NOMO-1 (cell line): ENCODE measurements around the gene ACSF3.

Experiments used
- DNase-seq, 2 experiments: peaks; one replicate each; lab custom pipeline; 2025; ENCODE audit not compliant: unreplicated experiment in 2 of 2; lab: John Stamatoyannopoulos, UW

The ACSF3 gene

DNA sequence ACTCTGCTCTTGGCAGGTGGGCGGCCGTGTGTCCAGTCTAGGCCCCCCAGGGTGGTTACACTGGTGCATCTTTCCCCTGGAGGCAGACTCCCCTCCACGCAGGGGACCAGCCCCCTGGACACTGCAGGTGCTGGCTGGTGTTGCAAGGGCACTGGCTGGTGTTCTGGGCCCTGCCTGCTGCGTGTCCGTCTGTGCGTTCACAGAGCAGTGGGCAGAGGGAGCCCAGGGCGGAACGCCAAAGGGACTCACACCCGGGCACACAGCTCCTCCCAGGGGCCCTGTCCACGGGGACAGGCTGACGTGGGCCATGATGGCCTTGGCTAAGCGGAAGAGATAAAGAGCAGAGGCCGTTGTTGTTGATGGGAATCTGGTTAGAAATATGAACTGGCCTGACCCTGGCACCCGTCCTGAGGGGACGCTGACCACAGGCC lies 27.3 kb downstream of the ACSF3 start:
- no peak for DNase-seq

DNA sequence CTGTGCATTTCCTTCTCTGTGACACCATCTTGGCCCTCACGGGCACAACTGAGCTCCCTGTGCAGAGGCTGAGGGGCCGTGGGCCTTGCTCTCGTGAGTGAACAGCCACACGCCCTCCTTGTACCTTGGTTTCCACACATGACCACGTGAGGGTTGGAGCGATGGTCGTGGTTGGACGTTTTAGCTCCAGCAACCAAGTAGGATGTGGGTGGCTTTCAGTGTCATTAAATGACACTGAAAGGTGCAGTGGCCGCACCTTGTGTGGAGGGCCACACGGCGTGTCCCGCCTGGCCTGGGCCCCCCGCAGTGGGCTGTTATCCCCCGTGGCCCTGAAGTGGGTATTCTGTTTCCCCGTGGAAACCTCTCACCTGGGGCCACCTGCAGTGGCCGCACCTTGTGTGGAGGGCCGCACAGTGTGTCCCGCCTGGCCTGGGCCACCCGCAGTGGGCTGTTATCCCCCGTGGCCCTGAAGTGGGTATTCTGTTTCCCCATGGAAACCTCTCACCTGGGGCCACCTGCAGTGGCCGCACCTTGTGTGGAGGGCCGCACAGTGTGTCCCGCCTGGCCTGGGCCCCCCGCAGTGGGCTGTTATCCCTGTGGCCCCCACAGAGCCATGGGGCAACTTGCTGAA lies 28.2 kb downstream of the ACSF3 start:
- DNase-seq, result no peak

DNA sequence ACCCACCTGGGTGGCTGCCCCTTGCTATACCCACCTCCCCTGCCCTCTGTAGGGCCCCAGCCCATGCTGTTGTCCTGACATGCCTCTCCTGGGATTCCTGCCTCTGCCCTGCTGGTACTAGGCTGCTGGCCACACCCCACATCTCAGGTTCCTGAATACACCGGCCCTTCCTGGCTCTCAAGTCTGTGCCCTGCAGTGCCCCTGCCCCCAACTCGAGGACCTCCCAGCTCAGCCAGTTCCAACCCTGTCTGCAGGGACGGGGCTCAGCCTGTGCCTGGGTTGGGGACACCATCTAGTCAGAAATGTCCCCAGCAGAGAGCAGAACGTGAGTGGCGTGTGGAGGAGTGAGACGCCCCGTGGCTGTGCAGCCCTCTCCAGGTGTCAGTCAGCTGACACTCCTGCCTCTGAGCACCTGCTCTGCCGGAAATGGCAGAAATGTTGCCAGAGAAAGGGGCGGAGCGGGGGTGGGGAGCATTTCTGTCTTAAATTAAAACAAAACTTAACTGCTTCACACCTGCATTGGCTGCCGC lies 28.7 kb downstream of the ACSF3 start:
- no peak for DNase-seq

DNA sequence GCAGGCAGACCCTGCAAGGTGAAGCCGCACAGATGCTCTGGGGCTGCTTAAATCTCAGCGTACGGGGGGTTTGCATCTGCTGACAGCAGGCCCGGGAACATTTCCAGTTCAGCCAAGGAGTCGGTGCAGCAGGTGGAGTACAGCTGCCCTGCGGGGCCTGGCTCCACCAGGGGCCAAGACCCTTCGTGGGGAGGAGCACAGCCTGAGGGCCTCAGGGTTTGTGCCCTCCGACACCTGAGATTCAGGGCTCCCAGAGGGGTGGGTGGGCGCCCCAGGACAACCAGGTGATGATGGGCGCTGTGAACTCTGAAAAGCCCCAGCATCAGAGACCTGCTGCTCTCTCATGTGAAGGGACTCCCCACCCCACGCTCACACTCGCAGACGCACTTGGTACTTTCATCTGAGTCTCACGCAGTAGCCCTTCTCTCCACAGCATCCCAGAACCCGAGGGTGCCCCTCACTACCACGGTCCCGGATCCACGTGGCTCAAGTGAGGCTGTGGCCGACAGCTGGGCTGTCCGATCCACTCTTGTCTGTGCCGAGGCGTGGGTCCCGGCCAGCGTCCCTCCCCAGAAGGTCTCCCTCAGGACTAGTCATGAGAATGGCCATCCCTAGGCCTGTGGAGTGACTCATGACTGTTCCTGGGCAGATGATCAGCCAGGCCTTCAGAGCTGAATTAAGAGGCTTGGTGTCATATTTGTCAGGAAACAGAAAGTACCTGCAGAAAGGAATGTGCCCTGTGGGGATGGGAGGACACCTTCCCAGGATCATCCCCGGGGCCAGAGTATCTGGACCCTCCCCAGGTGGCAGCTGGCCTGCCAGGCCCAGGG lies 29.6 kb downstream of the ACSF3 start:
- no peak for DNase-seq

DNA sequence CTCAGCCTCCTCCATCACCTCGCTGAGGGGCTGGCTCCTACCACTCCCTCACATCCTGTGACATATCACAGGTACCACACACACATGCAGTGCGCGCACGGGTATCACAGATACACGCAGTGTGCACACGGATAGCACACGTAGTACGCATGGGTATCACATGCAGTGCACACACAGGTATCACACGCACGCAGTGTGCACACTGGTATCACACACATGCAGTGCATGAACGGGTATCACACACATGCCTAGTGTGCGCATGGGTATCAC lies 30.1 kb downstream of the ACSF3 start:
- DNase-seq, result no peak

GRCh38 chr16:89129378-89129777 lies 35.7 kb downstream of the ACSF3 start:
- no peak for DNase-seq

- DNase-seq, result no peak
Measured at GRCh38 chr16:89130448-89130847, 36.8 kb downstream of the ACSF3 start.

GRCh38 chr16:89131783-89132182 lies 38.1 kb downstream of the ACSF3 start:
- no peak for DNase-seq

DNA sequence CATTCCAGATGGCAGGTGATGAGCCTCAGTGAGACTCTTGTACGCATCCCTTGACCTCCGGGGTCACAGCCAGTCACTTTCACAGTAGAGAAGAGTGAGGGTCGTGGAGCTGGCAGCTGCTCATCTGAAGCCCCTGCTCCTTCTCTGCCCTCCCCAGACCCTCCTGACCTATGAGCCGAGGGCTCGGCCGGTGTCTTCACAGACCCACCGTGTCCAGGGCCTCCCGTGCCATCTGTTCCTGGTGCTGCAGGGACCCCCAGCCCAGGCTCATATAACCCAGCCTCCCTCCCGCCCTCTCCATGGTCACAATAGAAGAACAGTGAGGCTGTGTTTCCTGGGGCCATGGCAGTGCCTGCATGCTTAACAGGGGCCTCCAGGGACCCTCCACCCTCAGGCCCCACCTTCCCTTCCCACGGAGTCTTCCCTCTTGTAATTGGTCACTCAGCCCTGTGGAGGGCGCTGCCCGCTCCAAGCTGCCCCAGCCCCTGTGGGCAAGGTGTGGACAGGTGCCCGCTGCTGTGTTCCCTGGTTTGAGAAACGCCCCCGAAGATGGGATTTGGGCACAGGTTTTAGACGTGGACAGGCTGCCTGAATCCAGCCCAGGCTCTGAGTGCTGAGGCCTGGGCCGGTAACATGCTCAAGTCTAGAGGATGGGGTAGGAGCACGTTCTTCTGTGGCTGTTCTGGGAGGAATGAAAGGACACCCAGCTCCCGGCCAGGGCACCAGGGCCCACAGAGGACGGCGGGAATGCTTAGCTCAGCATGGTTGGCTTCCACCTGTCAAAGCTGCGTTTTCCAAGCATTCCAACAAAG lies 38.7 kb downstream of the ACSF3 start:
- DNase-seq, result no peak

DNA sequence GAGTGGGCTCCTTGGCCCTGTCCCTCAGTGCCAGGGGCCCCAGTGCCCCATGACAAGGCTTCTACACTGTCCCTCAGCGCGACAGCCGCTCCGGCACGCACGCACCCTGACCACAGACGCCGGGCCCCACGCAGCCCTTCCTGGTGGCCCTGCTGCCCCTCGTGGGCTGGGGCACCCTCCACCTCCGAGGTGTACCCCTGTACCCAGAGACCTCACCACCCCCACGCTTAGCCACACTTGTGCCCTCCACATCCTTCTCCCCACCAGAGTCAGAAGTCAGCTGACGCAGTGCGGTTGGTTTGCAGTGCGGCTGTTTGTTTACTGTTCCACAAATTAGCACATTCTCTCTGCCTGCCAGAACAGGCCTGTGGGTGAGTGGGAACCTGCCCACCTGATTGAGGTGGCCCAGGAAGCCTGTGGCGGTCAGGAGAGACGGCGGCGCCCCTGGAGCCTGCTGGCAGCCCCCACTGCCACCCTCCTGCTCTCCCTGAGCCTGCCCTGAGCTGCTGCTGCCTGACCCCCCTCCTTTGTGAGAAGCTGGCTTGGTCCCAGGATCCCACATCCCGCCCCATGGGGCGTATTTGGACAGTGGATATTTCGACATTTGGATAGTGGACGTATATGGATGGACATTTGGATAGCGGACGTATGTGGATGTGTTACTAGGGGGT lies 39.9 kb downstream of the ACSF3 start:
- DNase-seq, result no peak

DNA sequence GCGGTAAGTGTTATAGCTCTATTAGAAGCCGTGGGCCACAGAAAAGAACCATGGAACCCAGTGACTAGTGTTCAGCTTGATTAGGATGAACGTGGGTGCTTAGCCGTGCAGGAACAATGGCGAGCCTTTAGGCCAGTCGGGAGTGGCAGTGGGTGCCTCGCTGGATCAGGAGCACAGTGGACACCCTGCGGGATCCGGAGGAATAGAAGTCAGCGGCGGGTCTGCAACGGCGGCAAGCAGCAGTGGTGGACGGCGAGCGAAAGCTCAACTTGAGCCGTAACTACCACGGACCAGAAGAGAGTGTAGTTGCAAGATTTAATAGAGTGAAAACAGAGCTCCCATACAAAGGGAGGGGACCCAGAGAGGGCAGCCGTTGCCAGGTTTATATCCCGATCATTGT lies 40.6 kb downstream of the ACSF3 start:
- DNase-seq, result no peak

DNA sequence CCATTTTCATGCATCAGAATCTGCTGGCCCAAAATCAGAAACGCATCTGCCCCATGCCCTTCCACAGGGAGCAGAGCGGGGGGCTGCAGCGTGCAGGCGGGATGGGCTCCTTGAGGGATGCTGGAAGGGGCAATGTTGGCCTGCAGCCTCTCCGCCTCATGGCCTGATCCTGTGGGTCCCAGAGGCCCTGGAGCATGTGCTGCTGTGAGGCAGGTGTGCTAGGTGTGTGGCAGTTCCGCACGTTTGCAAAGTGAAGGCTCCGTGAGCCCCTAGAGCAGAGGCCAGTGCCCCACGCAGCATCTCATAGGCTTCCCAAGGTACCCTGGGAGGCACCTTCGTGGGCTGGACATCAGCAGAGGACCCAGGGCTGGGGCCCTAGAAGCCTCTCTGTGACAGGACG lies 41.5 kb downstream of the ACSF3 start:
- DNase-seq, result no peak

- DNase-seq, result no peak
Measured at GRCh38 chr16:89135971-89136765, 42.5 kb downstream of the ACSF3 start.

DNA sequence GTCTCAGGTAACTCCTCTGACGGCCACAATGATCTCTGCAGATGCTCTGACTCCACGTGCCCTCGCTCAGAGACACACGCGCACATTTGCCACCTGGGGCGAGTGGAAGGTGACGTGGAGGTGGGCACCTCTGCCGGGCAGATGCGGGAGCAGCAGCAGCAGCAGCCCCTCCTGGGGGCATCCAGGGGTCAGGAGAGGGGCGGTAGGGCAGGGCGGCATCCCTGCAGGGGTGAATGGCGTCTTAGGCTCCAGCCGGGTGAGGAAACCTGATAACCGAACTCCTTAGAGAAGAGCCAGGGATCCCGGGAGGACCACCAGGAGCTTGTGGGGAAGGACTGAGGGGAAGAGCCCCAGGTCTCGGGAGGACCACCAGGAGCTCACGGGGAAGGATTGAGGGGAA lies 43.3 kb downstream of the ACSF3 start:
- no peak for DNase-seq

- DNase-seq, result no peak
Measured at GRCh38 chr16:89137666-89138512, 44.2 kb downstream of the ACSF3 start.

GRCh38 chr16:89138513-89138795 lies 44.8 kb downstream of the ACSF3 start:
- no peak for DNase-seq

GRCh38 chr16:89138843-89139520 lies 45.3 kb downstream of the ACSF3 start:
- no peak for DNase-seq

GRCh38 chr16:89139907-89140361 lies 46.3 kb downstream of the ACSF3 start:
- no peak for DNase-seq

GRCh38 chr16:89140401-89140800 lies 46.7 kb downstream of the ACSF3 start:
- DNase-seq, result no peak
